HG02973 (cell line): ENCODE data around the gene FERMT3.

ENCODE experiments used
- ATAC-seq: cut with Tn5 transposase; IDR thresholded peaks from one replicate; pipeline ENCODE4 v1.9.1; 2021; ENCODE audit warnings: moderate library complexity; ENCODE audit not compliant: unreplicated experiment

The FERMT3 gene

GRCh38 chr11:64185693-64186491 lies 20.6 kb upstream of the FERMT3 start, which contains the start of gene STIP1:
TSS of gene STIP1 (plus strand) at chr11:64186171. CDS start at chr11:64186262, 91 bp downstream.
- ATAC-seq, result peak; percentile 82

GRCh38 chr11:64186492-64187165 lies 19.9 kb upstream of the FERMT3 start:
- ATAC-seq, result peak; percentile 1

- ATAC-seq, result no peak
Observed at GRCh38 chr11:64192434-64192833, 14.1 kb upstream of the FERMT3 start.

- no peak for ATAC-seq
Observed at GRCh38 chr11:64196626-64197025, 9.9 kb upstream of the FERMT3 start.

GRCh38 chr11:64198511-64198910 lies 8.0 kb upstream of the FERMT3 start:
- ATAC-seq, result no peak

- no peak for ATAC-seq
Observed at GRCh38 chr11:64201543-64201942, 5.0 kb upstream of the FERMT3 start.

GRCh38 chr11:64202992-64203391 lies 3.5 kb upstream of the FERMT3 start:
- ATAC-seq, result no peak

GRCh38 chr11:64203421-64204079 lies 3.0 kb upstream of the FERMT3 start:
- ATAC-seq, result no peak

GRCh38 chr11:64204080-64204440 lies 2.5 kb upstream of the FERMT3 start:
- ATAC-seq, result no peak

GRCh38 chr11:64204464-64204989 lies 2.0 kb upstream of the FERMT3 start:
- ATAC-seq, result no peak

GRCh38 chr11:64207256-64208085 lies 950 bp downstream of the FERMT3 start:
- ATAC-seq, result peak; percentile 45

- ATAC-seq, result no peak
Observed at GRCh38 chr11:64208086-64208795, 1.7 kb downstream of the FERMT3 start.

GRCh38 chr11:64208796-64209562 lies 2.5 kb downstream of the FERMT3 start:
- no peak for ATAC-seq

- no peak for ATAC-seq
Observed at GRCh38 chr11:64209563-64209843, 3.0 kb downstream of the FERMT3 start.

- no peak for ATAC-seq
Observed at GRCh38 chr11:64210301-64211020, 3.9 kb downstream of the FERMT3 start.

- ATAC-seq, result no peak
Observed at GRCh38 chr11:64211181-64211872, 4.8 kb downstream of the FERMT3 start.

GRCh38 chr11:64216879-64217278 lies 10.4 kb downstream of the FERMT3 start:
- no peak for ATAC-seq

- ATAC-seq, result no peak
Observed at GRCh38 chr11:64218628-64219353, 12.3 kb downstream of the FERMT3 start.
